Esophagus muscularis mucosa (tissue), 4 donors: ENCODE measurements around the gene POFUT2. TPM values are rescaled to one million over a fixed set of nuclear protein-coding genes. Genes with fewer than 3 reads are reported as not detected.

Experiments
- DNase-seq: peaks from one replicate; pipeline ENCODE4 v3.0.0-alpha.2; 2017; ENCODE audit errors: extremely low spot score
- H3K27ac ChIP-seq, 4 donors: fragments of 200-600 bp; sonication (generic); replicated peaks in 1 of 4; 1 replicate in 3 of 4; 2 replicates in 1 of 4; pipeline ENCODE4 v1.5.1; 2016 to 2019; ENCODE audit warnings: mild to moderate bottlenecking in 1 of 4
- H3K27me3 ChIP-seq, 4 donors: fragments of 200-600 bp; sonication (generic); one replicate each; pipeline versions ENCODE4 v1.5.1 to v1.6.0; 2016 to 2019
- H3K36me3 ChIP-seq, 4 donors: fragments of 200-600 bp; sonication (generic); one replicate each; pipeline ENCODE4 v1.5.1; 2016 to 2019
- H3K4me1 ChIP-seq, 4 donors: fragments of 200-600 bp; sonication (generic); one replicate each; pipeline ENCODE4 v1.5.1; 2016 to 2019
- H3K4me3 ChIP-seq, 4 donors: fragments of 200-600 bp; sonication (generic); 1 replicate in 2 of 4; 2 replicates in 2 of 4; pipeline ENCODE4 v1.5.1; 2016 to 2019; ENCODE audit warnings: mild to moderate bottlenecking in 4 of 4, moderate library complexity in 1 of 4
- H3K9me3 ChIP-seq, 4 donors: fragments of 200-600 bp; sonication (generic); 1 replicate in 3 of 4; 2 replicates in 1 of 4; pipeline ENCODE4 v1.5.1; 2016 to 2019
- CTCF ChIP-seq, 3 experiments: fragments of 200-600 bp in 2 of 3; fragments of 450-650 bp in 1 of 3; sonication (generic) in 2 of 3; IDR thresholded peaks; one replicate each; pipeline ENCODE4 v1.5.1; 2017 to 2019; ENCODE audit warnings: antibody characterized with exemption in 3 of 3, mild to moderate bottlenecking in 2 of 3, moderate library complexity in 1 of 3
- EP300 ChIP-seq: sonication (generic); formaldehyde crosslinking; IDR thresholded peaks from one replicate; pipeline ENCODE4 v1.6.1; 2017; ENCODE audit warnings: antibody characterized with exemption
- POLR2A ChIP-seq: fragments of 450-650 bp; IDR thresholded peaks from one replicate; pipeline ENCODE4 v1.6.1; 2017; ENCODE audit warnings: antibody characterized with exemption, moderate library complexity, mild to moderate bottlenecking, low read depth
- POLR2AphosphoS5 ChIP-seq, 2 donors: sonication (generic); formaldehyde crosslinking; IDR thresholded peaks; one replicate each; pipeline ENCODE4 v1.6.1; 2017; ENCODE audit warnings: antibody characterized with exemption in 2 of 2
- WGBS: methylation state at CpG from one replicate; pipeline ENCODE4 v1.1.5; 2018; 5-methylcytosine and 5-hydroxymethylcytosine counted together
- intact Hi-C: fragments of 100-400 bp; cut with DNase I; formaldehyde crosslinking; loops from one replicate; pipeline ENCODE4 v1.15.1; 2023
- total RNA-seq, 4 donors: library from RNA; depleted of rRNA; stranded (reverse); fragments of >200 nt; gene quantifications; one replicate each; pipeline versions ENCODE4 v1.1.0 to v1.2.1, GENCODE V29; 2016

The POFUT2 gene
- total RNA-seq, 4 donors from 2014 or later: 15.8 to 21.6 (median 18.7) TPM

GRCh38 chr21:45248893-45249381 lies 38.8 kb downstream of the POFUT2 start:
- Histone ChIP-seq H3K27me3 (peaks cover 0 to 9% (median 0%) of the 10 kb centered on the region in 4 donors), H3K36me3 (no peaks in the 10 kb centered on the region), H3K4me3 (peak overlapping the region; percentile 28 to 51 (median 36)), H3K27ac (peak overlapping the region in 2 of 4 donors; percentile 21 to 31), H3K9me3 (peaks cover 0 to 4% (median 2%) of the 10 kb centered on the region in 4 donors), H3K4me1 (peaks cover 8 to 11% (median 11%) of the 10 kb centered on the region in 4 donors)
- intact Hi-C loops: no loop called here
- DNase-seq: peak; percentile 90
- TF ChIP-seq CTCF (IDR thresholded peaks at IDR 0.05) (no peak), POLR2A (no peak), POLR2AphosphoS5 (IDR thresholded peaks at IDR 0.05) (no peak), EP300 (no peak)
- WGBS: 48% methylated on average over 11 of the region's 14 CpGs

- Histone ChIP-seq H3K4me1 (peaks cover 8 to 11% (median 11%) of the 10 kb centered on the region in 4 donors), H3K4me3 (peak overlapping the region; percentile 28 to 51 (median 36)), H3K27me3 (peaks cover 0 to 8% (median 0%) of the 10 kb centered on the region in 4 donors), H3K27ac (peak overlapping the region in 2 of 4 donors; percentile 21 to 31), H3K36me3 (no peaks in the 10 kb centered on the region), H3K9me3 (peaks cover 0 to 9% (median 8%) of the 10 kb centered on the region in 4 donors)
- DNase-seq: peak; percentile 26
- 68% methylated on average over 13 of the region's 13 CpGs for WGBS
- intact Hi-C loops: no loop called here
- no peak for TF ChIP-seq POLR2AphosphoS5 (IDR thresholded peaks at IDR 0.05)
- no peak for TF ChIP-seq POLR2A
- no peak for TF ChIP-seq CTCF (IDR thresholded peaks at IDR 0.05)
- no peak for TF ChIP-seq EP300
These were observed 39.3 kb downstream of the POFUT2 start for GRCh38 chr21:45248301-45248892.

GRCh38 chr21:45246386-45247320 lies 41.0 kb downstream of the POFUT2 start:
- H3K4me3 ChIP-seq: no peak overlapping the region
- H3K9me3 ChIP-seq: peaks cover 0 to 26% (median 18%) of the 10 kb centered on the region in 4 donors
- DNase-seq: peak; percentile 55
- H3K27me3 ChIP-seq: peaks cover 0 to 11% (median 0%) of the 10 kb centered on the region in 4 donors
- 87% methylated on average over 16 of the region's 20 CpGs for WGBS
- intact Hi-C loops: no loop called here
- no peaks in the 10 kb centered on the region for H3K36me3 ChIP-seq
- peaks cover 8 to 11% (median 11%) of the 10 kb centered on the region in 4 donors for H3K4me1 ChIP-seq
- no peak overlapping the region for H3K27ac ChIP-seq
- TF ChIP-seq POLR2A (no peak), EP300 (no peak), POLR2AphosphoS5 (IDR thresholded peaks at IDR 0.05) (no peak), CTCF (IDR thresholded peaks at IDR 0.05) (no peak)

GRCh38 chr21:45244799-45245340 lies 42.8 kb downstream of the POFUT2 start:
- Histone ChIP-seq H3K27me3 (peaks cover 0 to 11% (median 0%) of the 10 kb centered on the region in 4 donors), H3K4me3 (no peak overlapping the region), H3K4me1 (peaks cover 8 to 11% (median 11%) of the 10 kb centered on the region in 4 donors), H3K9me3 (peaks cover 0 to 35% (median 22%) of the 10 kb centered on the region in 4 donors), H3K27ac (no peak overlapping the region), H3K36me3 (no peaks in the 10 kb centered on the region)
- no peak for TF ChIP-seq POLR2AphosphoS5 (IDR thresholded peaks at IDR 0.05)
- no peak for TF ChIP-seq POLR2A
- TF ChIP-seq CTCF (IDR thresholded peaks at IDR 0.05): no peak
- 71% methylated on average over 6 of the region's 8 CpGs for WGBS
- intact Hi-C loops: no loop called here
- no peak for DNase-seq
